Sigmoid colon (tissue), 4 donors: ENCODE data around the gene TENM3.

ENCODE experiments used
- POLR2A ChIP-seq, 2 donors: fragments of 450-650 bp; IDR thresholded peaks; one replicate each; pipeline ENCODE4 v1.6.1; 2016; ENCODE audit warnings: antibody characterized with exemption in 2 of 2, mild to moderate bottlenecking in 2 of 2, moderate library complexity in 2 of 2
- POLR2AphosphoS5 ChIP-seq, 4 donors: sonication (generic); formaldehyde crosslinking; IDR thresholded peaks; one replicate each; pipeline ENCODE4 v1.6.1; 2017; ENCODE audit warnings: antibody characterized with exemption in 4 of 4
- TF ChIP-seq, protein P1 (sequence below), 4 experiments: fragments of 450-650 bp in 3 of 4; fragments of 200-600 bp in 1 of 4; IDR thresholded peaks; one replicate each; pipeline ENCODE4 v1.5.1; 2016 to 2019; ENCODE audit warnings: antibody characterized with exemption in 4 of 4, mild to moderate bottlenecking in 3 of 4, moderate library complexity in 2 of 4

DNA sequence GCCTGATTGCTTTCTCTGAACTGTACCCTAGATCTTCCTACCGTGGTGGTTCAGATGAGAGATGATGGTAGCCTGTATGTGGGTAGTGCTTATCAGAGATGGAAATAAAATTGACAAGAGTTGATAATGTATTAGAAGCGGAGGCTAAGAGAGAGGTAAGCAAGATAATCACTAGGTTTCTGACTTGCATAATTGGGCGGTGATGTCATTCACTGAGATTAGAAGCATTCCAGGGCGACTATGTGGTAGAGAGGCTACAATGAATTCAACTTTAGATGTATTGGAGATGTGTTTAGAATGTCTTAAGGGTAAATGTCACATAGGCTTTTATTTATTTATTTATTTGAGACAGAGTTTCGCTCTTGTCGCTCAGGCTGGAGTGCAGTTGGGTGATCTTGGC, 415 bp upstream of the TENM3 start:
- TF ChIP-seq, protein P1, sequence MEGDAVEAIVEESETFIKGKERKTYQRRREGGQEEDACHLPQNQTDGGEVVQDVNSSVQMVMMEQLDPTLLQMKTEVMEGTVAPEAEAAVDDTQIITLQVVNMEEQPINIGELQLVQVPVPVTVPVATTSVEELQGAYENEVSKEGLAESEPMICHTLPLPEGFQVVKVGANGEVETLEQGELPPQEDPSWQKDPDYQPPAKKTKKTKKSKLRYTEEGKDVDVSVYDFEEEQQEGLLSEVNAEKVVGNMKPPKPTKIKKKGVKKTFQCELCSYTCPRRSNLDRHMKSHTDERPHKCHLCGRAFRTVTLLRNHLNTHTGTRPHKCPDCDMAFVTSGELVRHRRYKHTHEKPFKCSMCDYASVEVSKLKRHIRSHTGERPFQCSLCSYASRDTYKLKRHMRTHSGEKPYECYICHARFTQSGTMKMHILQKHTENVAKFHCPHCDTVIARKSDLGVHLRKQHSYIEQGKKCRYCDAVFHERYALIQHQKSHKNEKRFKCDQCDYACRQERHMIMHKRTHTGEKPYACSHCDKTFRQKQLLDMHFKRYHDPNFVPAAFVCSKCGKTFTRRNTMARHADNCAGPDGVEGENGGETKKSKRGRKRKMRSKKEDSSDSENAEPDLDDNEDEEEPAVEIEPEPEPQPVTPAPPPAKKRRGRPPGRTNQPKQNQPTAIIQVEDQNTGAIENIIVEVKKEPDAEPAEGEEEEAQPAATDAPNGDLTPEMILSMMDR (IDR thresholded peaks at IDR 0.05): no peak
- no peak for TF ChIP-seq POLR2A (IDR thresholded peaks at IDR 0.05)
- no peak for TF ChIP-seq POLR2AphosphoS5 (IDR thresholded peaks at IDR 0.05)
